Neural progenitor cell (in vitro differentiated cells): ENCODE results near the gene LARGE2. TPM values are rescaled to one million over a fixed set of nuclear protein-coding genes. Genes with fewer than 3 reads are reported as not detected.

Experiments used
- DNase-seq: peaks from one replicate; pipeline ENCODE4 v3.0.0-alpha.2; 2016; ENCODE audit warnings: low spot score
- H2AFZ ChIP-seq: fragments of 200-600 bp; sonication (generic); replicated peaks from 2 replicates; pipeline ENCODE4 v1.6.1; 2016; ENCODE audit warnings: antibody characterized with exemption
- H3F3A ChIP-seq: fragments of 200-600 bp; sonication (generic); 2 replicates; pipeline ENCODE4 v1.6.1; 2016; ENCODE audit warnings: antibody characterized with exemption, low read depth
- H3K27ac ChIP-seq: fragments of 200-600 bp; sonication (generic); 2 replicates; pipeline ENCODE4 v1.5.1; 2016; ENCODE audit warnings: mild to moderate bottlenecking
- H3K27me3 ChIP-seq: fragments of 200-600 bp; sonication (generic); 2 replicates; pipeline ENCODE4 v1.6.1; 2016; ENCODE audit warnings: mild to moderate bottlenecking, moderate library complexity
- H3K36me3 ChIP-seq: fragments of 200-600 bp; sonication (generic); 2 replicates; pipeline ENCODE4 v1.5.1; 2016
- H3K4me1 ChIP-seq: fragments of 200-600 bp; sonication (generic); 2 replicates; pipeline ENCODE4 v1.6.1; 2016; ENCODE audit warnings: mixed run types
- H3K4me2 ChIP-seq: fragments of 200-600 bp; sonication (generic); 2 replicates; pipeline ENCODE4 v1.6.1; 2016
- H3K4me3 ChIP-seq: fragments of 200-600 bp; sonication (generic); 2 replicates; pipeline ENCODE4 v1.5.1; 2016
- H3K79me2 ChIP-seq: fragments of 200-600 bp; sonication (generic); 2 replicates; pipeline ENCODE4 v1.6.1; 2016; ENCODE audit warnings: low read depth
- H3K9ac ChIP-seq: fragments of 200-600 bp; sonication (generic); 2 replicates; pipeline ENCODE4 v1.6.1; 2016
- H3K9me3 ChIP-seq: fragments of 200-600 bp; sonication (generic); 2 replicates; pipeline ENCODE4 v1.5.1; 2016; ENCODE audit warnings: low read depth
- H4K20me1 ChIP-seq: fragments of 200-600 bp; sonication (generic); 2 replicates; pipeline ENCODE4 v1.6.1; 2016; ENCODE audit warnings: low read depth
- H3K27ac Mint-ChIP-seq: 3 replicates; pipeline ENCODE4 v1.8.0; 2021; ENCODE audit warnings: mixed read lengths
- H3K27me3 Mint-ChIP-seq: 2 replicates; pipeline ENCODE4 v1.8.0; 2022; ENCODE audit warnings: low read depth, mild to moderate bottlenecking, inconsistent platforms, moderate library complexity, mixed read lengths; ENCODE audit not compliant: insufficient read depth
- H3K36me3 Mint-ChIP-seq: 3 replicates; pipeline ENCODE4 v1.8.0; 2021; ENCODE audit warnings: mixed read lengths
- H3K4me1 Mint-ChIP-seq: 3 replicates; pipeline ENCODE4 v1.8.0; 2021; ENCODE audit warnings: mixed read lengths
- H3K4me3 Mint-ChIP-seq: 3 replicates; pipeline ENCODE4 v1.8.0; 2021; ENCODE audit warnings: mild to moderate bottlenecking, moderate library complexity, mixed read lengths
- H3K9me3 Mint-ChIP-seq: 3 replicates; pipeline ENCODE4 v1.8.0; 2020; ENCODE audit warnings: mixed read lengths
- CTCF ChIP-seq: fragments of 200-600 bp; sonication (generic); IDR thresholded peaks from 2 replicates; pipeline ENCODE4 v1.5.1; 2017; ENCODE audit warnings: antibody characterized with exemption, mild to moderate bottlenecking
- EZH2 ChIP-seq: fragments of 200-600 bp; sonication (generic); IDR thresholded peaks from 2 replicates; pipeline ENCODE4 v1.6.1; 2017; ENCODE audit warnings: antibody characterized with exemption, mild to moderate bottlenecking, moderate library complexity
- EZH2phosphoT487 ChIP-seq: fragments of 200-600 bp; sonication (generic); IDR thresholded peaks from 2 replicates; pipeline ENCODE4 v1.6.1; 2017; ENCODE audit warnings: antibody characterized with exemption
- total RNA-seq: library from RNA; depleted of rRNA; stranded (reverse); fragments of >200 nt; gene quantifications from 2 replicates; pipeline ENCODE4 v1.2.3, GENCODE V29; 2015; ENCODE audit warnings: low replicate concordance

The LARGE2 gene
- total RNA-seq, 1 donor from 2014 or later = 5.0 TPM

DNA sequence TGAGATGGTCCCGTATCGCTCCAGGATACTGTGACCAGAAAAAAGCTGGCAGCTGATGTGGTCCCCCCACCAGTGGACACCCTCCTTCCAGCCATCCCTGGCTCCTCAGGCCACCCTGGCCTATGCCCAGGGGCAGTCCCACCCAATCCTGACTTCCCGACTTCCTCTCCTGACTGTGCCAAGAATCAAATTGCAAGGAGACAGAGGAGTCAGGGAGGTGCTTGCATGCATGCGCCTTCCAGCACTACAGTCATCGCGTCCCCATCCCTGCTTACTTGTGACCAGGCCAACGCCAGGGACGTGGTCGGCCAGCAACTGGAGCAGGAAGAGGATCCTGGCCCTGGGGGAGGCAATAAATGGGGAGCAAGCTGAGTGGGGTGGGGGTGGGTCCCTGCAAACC lies 11.8 kb upstream of the LARGE2 start:
- no peak overlapping the region for H3K27ac Mint-ChIP-seq
- H3F3A ChIP-seq = peaks cover 4% of the 10 kb centered on the region
- H3K27ac ChIP-seq = no peak overlapping the region
- no peak for DNase-seq
- no peak overlapping the region for H3K4me3 ChIP-seq
- no peaks in the 10 kb centered on the region for H3K4me1 ChIP-seq
- H3K9me3 ChIP-seq = no peaks in the 10 kb centered on the region
- no peaks in the 10 kb centered on the region for H3K9me3 Mint-ChIP-seq
- H3K79me2 ChIP-seq = peaks cover 2% of the 10 kb centered on the region
- no peak overlapping the region for H3K4me2 ChIP-seq
- no peak for TF ChIP-seq EZH2phosphoT487
- H3K36me3 ChIP-seq = no peaks in the 10 kb centered on the region
- peaks cover 11% of the 10 kb centered on the region for H3K27me3 Mint-ChIP-seq
- H2AFZ ChIP-seq = no peak overlapping the region
- H4K20me1 ChIP-seq = peaks cover 7% of the 10 kb centered on the region
- no peak overlapping the region for H3K9ac ChIP-seq
- peaks cover 6% of the 10 kb centered on the region for H3K36me3 Mint-ChIP-seq
- peaks cover 3% of the 10 kb centered on the region for H3K4me1 Mint-ChIP-seq
- no peaks in the 10 kb centered on the region for H3K27me3 ChIP-seq
- H3K4me3 Mint-ChIP-seq = no peak overlapping the region

GRCh38 chr11:45913514-45913913 lies 8.9 kb upstream of the LARGE2 start:
- Histone ChIP-seq H3K27ac (no peak overlapping the region), H3K4me3 (no peak overlapping the region), H3K79me2 (peaks cover 19% of the 10 kb centered on the region), H3K4me1 (peaks cover 5% of the 10 kb centered on the region), H3K9me3 (no peaks in the 10 kb centered on the region), H3K4me2 (no peak overlapping the region), H3K9ac (no peak overlapping the region), H3K36me3 (no peaks in the 10 kb centered on the region), H4K20me1 (peaks cover 18% of the 10 kb centered on the region), H2AFZ (no peak overlapping the region), H3K27me3 (no peaks in the 10 kb centered on the region), H3F3A (peaks cover 12% of the 10 kb centered on the region)
- Mint-ChIP-seq H3K4me1 (peaks cover 11% of the 10 kb centered on the region), H3K27me3 (peaks cover 2% of the 10 kb centered on the region), H3K36me3 (peaks cover 2% of the 10 kb centered on the region), H3K9me3 (no peaks in the 10 kb centered on the region), H3K4me3 (no peak overlapping the region), H3K27ac (no peak overlapping the region)
- TF ChIP-seq EZH2phosphoT487 (no peak), CTCF (no peak), EZH2 (no peak)
- no peak for DNase-seq

GRCh38 chr11:45913942-45914635 lies 8.4 kb upstream of the LARGE2 start:
- Histone ChIP-seq H3K27ac (no peak overlapping the region), H3K27me3 (no peaks in the 10 kb centered on the region), H3K4me1 (peaks cover 9% of the 10 kb centered on the region), H3K9ac (no peak overlapping the region), H4K20me1 (peaks cover 18% of the 10 kb centered on the region), H3F3A (peaks cover 16% of the 10 kb centered on the region), H2AFZ (no peak overlapping the region), H3K9me3 (no peaks in the 10 kb centered on the region), H3K36me3 (no peaks in the 10 kb centered on the region), H3K4me2 (no peak overlapping the region), H3K4me3 (no peak overlapping the region), H3K79me2 (peaks cover 19% of the 10 kb centered on the region)
- Mint-ChIP-seq H3K27me3 (peaks cover 2% of the 10 kb centered on the region), H3K27ac (no peak overlapping the region), H3K4me3 (no peak overlapping the region), H3K36me3 (peaks cover 2% of the 10 kb centered on the region), H3K9me3 (no peaks in the 10 kb centered on the region), H3K4me1 (peaks cover 14% of the 10 kb centered on the region)
- DNase-seq = no peak
- TF ChIP-seq EZH2 = no peak
- TF ChIP-seq CTCF = no peak
- TF ChIP-seq EZH2phosphoT487 = no peak

- no peaks in the 10 kb centered on the region for H3K36me3 ChIP-seq
- no peak overlapping the region for H3K4me2 ChIP-seq
- H4K20me1 ChIP-seq = peaks cover 18% of the 10 kb centered on the region
- no peak overlapping the region for H2AFZ ChIP-seq
- no peak overlapping the region for H3K4me3 ChIP-seq
- no peaks in the 10 kb centered on the region for H3K9me3 ChIP-seq
- peaks cover 2% of the 10 kb centered on the region for H3K36me3 Mint-ChIP-seq
- H3K27me3 ChIP-seq = no peaks in the 10 kb centered on the region
- DNase-seq = no peak
- H3K27ac ChIP-seq = no peak overlapping the region
- peaks cover 30% of the 10 kb centered on the region for H3F3A ChIP-seq
- H3K79me2 ChIP-seq = peaks cover 19% of the 10 kb centered on the region
- H3K27ac Mint-ChIP-seq = no peak overlapping the region
- no peak for TF ChIP-seq CTCF
- TF ChIP-seq EZH2 = no peak
- TF ChIP-seq EZH2phosphoT487 = no peak
- H3K27me3 Mint-ChIP-seq = peaks cover 12% of the 10 kb centered on the region
- H3K9ac ChIP-seq = no peak overlapping the region
- H3K4me3 Mint-ChIP-seq = peak overlapping the region; percentile 70
- H3K4me1 Mint-ChIP-seq = peaks cover 25% of the 10 kb centered on the region
- peaks cover 23% of the 10 kb centered on the region for H3K4me1 ChIP-seq
- H3K9me3 Mint-ChIP-seq = no peaks in the 10 kb centered on the region
Measured at GRCh38 chr11:45915446-45915845, 7.0 kb upstream of the LARGE2 start.
